GM19099 (cell line): ENCODE data around the gene TMEM215.

ENCODE experiments used
- POLR2A ChIP-seq: IDR thresholded peaks from 3 replicates; pipeline ENCODE4 v1.6.1; 2011; ENCODE audit warnings: low read depth; ENCODE audit not compliant: insufficient read length; ENCODE audit errors: extremely low read depth

TMEM215 gene, protein sequence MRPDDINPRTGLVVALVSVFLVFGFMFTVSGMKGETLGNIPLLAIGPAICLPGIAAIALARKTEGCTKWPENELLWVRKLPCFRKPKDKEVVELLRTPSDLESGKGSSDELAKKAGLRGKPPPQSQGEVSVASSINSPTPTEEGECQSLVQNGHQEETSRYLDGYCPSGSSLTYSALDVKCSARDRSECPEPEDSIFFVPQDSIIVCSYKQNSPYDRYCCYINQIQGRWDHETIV

DNA sequence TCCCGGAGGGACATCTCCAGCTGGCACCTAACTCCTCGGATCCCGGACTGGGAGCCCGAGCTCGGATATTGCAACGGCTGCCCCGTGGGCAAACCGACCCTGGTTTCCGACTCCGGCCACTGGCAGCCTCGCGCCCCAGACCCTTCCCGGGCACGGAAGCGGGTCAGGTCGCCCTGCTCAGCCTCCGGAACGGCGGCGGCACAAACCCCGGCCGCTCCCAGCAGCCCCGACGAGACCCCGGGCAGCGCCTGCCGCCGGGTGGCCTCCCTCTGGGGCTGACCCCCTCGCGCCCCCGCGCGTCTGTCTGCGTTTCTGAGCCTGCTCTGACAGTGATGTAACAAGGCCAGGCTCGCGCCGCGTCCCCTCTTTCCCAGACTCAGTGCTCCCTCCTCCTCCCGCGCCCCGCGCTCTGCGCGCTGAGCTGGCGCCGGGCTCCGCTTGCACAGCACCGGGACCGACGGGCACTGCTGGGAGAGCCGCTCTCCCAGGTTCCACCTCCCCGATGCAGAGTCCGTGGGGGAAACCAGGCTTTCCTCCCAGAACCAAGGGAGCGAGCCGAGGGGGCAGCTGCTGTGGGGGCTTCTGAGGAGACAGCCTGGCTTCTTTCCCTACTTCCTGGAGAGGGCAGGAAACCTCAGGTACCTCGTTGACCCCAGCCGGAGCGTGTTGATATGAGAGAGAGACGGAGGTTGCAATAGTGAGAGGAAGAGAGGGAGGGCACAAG is at the start of gene TMEM215:
TMEM215 (plus strand) TSS at position 373 of the 724 bp plus-strand sequence. CDS start 644 bp downstream, outside the sequence.
- no peak for TF ChIP-seq POLR2A

DNA sequence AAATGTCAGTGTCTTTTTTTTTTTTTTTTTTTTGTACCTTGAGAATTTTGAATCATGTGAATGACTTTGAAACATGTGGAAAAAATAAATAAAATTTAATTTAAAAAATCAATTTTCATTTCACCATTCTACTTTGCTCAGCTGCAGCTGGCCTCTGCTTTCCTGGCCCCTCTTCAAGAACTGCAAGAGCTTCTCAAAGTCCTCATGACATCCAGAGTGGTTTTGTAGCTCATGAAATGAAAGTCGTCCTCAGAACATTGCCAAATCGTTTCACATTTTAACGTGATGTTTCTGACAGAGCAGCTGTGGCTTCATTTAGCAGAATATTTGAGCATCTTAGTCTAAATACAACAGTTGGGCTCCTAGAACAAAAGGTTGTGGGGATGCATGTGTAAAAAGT is 47.9 kb upstream of the TMEM215 start:
- TF ChIP-seq POLR2A, result no peak

DNA sequence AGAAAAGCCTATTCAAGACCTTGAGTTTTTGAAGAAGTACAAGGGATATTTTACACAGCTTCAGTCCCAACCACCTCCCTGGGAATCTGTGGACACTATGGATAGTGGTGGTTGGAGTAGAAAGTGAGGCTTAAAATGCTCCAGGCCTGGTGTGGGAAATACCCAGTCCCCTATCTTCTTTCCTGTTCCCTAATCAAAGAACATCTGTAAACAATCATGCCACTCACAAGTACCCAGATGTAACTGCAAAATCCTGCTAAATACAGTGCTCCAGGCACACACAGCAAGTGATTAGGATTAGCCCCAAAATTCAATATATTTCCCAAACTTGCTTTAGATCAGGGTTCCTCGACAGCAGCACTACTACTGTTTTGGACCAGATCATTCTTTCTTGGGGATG is 46.0 kb upstream of the TMEM215 start:
- TF ChIP-seq POLR2A, result no peak

DNA sequence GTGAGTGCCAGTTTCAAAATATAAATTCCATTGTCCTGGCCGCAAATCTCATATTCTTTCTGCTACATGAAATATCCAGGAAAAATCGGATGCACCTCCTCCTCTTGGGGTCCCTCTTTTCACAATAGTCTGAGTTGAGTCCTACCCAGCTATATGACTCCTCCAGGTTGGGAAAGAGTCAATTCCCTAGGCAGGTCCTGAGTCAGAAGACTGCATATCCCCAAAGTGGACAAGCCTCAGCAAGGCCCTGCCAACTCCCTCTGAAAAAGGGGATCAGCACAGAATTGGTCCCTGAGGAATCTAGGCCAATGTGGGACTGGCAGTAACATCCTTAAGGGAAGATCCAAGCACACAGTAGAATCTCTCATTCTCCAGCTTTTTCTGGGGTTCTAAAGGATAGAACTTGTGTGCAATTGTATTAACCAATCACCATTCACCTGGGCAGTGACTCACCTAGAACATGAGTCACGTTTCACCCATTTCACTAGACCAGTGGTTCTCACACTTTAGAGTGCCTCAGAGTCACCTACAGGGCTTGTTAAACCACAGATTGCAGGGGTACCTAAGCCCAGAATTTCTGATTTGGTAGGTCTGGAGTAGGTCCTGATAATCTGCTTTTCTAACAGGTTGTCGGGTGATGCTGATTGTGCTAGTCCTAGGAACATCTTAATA is 44.7 kb upstream of the TMEM215 start:
- TF ChIP-seq POLR2A, result no peak

DNA sequence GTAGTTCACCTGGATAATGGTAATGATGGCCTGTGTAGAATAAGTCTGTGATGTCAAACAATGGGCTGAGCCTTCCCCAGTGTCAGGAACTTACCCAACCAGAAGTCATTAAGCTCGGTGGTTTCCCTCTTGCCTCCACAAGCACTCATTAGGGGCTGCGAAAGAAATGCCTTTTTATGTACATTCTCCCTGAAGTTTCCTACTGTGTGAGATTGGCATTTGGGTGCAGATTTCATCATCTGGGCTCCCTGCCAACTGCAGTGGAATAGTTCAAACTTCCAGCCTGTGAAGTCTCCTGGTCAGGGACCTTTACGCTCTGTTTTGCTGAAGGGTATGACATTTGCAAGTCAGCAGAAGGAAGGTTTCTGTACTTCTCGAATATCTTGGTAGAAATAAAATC is 41.6 kb upstream of the TMEM215 start:
- TF ChIP-seq POLR2A, result no peak

DNA sequence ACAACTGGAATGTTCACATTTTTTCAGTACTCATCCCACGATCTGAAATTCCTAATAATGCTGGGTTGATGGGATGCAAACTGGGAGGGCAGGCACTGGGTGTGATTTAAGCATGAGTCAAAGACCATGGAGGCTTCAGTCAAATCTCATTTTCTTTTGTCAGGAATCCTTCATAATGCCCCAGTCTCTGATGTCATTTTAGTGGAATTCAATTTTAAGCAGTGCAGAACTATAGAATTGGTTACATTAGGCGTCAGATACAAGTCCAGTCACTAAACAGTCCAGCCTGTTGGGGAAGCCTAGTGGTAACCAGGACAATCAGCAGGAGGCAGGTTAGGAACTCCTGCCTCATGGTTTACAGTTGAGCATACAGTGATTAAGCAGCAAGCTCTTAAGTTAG is 41.0 kb upstream of the TMEM215 start:
- no peak for TF ChIP-seq POLR2A

DNA sequence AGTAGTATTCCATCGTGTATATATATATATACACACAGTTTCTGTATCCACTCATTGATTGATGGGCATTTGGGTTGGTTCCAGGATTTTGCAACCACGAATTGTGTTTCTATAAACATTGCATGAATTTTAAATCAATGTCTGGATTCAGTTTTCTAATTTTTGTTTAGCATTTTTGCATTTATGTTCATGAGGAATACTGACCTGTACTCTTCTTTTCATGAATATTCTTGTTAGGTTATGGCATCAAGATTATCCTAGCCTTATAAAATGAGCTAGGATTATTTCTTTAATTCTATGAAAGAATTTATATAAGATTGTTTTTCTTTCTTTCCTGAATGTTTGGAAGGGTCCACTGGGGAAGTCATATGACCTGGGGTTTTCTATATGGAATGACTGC is 35.3 kb upstream of the TMEM215 start:
- TF ChIP-seq POLR2A, result no peak

DNA sequence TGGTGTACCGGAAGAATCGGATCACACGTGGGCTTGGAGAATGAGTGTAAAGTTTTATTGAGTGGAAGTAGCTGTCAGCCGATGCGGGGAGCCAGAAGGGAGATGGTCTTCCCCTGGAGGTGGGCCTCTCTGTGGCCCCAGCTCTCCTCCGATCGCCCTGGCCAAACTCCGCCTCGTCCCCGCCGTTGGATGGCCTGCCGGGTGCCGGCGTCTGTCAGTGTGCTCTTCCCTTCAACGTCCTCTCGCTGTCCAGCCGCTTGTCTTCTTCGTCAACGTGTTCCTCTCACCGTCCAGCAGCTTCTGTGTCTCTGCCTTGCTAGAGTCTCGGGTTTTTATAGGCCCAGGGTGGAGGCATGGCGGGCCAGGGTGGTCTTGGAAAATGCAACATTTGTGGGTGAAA is 27.6 kb upstream of the TMEM215 start:
- no peak for TF ChIP-seq POLR2A

DNA sequence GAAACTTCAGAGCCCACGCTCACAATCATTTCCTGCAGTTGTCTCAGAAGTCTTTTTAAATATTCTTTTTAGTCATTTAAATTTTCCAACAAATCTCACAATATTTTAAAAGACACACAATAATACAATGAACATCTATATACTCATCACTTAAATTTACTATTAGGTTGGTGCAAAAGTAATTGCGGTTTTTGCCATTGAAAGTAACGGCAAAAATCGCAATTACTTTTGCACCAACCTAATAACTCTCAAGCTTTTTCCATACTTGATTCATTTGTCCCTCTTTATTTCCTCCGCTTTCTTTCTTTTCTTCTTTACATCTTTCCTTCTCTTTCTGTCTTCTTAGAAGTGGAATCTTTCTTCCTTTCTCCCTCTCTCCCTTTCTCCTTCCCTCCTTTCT is 19.2 kb upstream of the TMEM215 start:
- no peak for TF ChIP-seq POLR2A

DNA sequence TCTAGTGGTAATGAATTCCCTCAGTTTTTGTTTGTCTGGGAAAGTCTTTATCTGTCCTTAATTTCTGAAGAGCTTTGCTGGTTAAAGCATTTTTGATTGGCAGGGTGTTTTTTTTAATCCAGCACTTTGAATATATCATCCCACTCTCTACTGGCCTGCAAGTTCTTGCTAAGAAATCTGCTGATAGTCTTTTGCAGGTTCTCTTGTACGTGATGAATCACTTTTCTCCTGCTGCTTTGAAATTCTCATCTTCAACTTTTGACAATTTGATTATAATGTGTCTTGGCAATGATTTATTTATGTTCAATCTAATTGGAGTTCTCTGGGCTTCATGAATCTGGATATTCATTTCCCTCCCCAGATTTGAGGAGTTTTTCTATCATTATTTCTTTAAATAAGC is 8.1 kb upstream of the TMEM215 start:
- no peak for TF ChIP-seq POLR2A

DNA sequence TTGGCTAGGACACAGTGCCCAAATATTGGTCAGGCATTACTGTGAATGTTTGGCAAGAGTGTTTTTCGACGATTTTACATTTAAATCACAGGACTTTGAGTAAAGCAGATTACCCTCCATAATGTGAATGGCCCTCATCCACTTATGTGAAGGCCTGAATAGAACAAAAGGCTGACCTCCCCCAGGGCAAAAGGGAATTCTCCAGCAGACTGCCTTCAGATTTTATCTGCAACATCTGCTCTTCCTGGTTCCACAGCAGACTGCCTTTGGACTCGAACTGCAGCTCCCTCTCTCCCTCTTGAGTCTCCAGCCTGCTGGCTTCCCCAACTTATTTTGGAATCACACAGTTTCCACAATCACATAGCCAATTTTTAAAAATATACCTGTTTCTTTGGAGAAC is 7.1 kb upstream of the TMEM215 start:
- no peak for TF ChIP-seq POLR2A

DNA sequence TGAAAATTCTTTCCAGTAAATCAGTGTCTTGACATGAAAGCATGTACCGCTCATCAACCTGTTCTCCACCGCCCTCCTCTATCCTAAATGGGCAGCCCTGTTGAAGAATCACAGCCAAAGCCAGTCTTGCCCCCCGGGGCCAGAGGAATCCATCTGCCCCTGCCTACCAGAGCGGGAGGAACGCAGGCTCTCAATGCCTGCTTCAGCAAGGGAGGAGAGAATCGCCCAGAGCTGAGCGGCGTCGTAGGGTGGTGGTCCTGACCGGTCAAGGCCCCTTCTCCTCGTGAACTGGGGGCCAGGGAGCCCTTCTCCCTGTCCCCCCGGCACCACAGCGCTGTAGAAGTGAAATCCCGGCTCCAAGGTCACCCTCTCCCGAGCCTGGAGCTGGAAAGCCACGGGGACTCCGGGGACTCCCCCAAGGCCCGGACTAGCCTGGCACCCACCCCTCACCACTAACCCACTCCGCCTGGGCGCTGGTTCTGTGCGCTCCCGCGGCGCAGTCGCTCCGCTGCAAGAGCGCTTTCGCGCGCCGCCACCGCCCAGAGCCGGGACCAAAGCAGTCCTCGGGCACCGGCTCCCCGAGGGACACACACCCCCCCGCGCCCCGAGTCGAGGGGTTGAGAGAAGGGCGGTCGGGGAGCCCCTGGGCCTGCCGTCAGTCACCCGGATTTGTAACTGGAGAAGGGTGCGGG is 718 bp upstream of the TMEM215 start:
- no peak for TF ChIP-seq POLR2A

DNA sequence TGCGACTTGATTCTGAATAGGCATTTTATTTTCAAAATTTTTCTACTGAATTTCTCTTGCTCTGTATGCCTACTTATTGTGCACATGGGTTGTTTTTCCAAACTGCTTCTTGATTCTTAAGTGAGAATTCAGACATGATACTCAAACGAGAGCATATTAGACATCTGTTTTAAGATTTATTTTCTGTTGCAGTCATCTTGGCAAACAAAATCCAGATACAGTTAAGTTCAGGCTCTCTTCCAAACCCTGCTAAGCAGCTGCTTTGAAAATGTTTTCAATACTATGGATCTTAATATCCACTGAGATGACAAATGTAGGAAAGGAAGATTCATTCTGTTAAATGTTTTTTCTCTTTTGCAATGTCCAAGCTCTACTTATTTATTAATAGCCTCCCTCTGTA is 4.5 kb downstream of the TMEM215 start:
- no peak for TF ChIP-seq POLR2A

DNA sequence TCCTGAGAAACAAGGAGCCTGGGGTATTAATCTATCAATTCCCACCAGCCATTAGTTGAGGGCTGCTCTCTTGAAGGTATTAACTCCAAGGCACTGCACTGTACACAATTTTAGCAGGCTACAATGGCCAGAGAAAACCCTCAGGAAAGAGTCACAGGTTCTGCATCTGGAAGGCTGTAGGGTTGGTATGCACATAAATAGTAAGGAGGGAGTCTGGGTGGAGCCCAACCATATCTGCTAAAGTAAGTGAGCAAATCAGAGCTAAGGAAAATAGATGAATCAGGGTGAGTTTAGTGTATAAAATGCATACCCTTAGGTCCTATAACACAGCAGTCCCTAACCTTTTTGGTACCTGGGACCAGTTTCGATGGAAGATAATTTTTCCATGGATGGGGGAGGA is 18.2 kb downstream of the TMEM215 start:
- no peak for TF ChIP-seq POLR2A

DNA sequence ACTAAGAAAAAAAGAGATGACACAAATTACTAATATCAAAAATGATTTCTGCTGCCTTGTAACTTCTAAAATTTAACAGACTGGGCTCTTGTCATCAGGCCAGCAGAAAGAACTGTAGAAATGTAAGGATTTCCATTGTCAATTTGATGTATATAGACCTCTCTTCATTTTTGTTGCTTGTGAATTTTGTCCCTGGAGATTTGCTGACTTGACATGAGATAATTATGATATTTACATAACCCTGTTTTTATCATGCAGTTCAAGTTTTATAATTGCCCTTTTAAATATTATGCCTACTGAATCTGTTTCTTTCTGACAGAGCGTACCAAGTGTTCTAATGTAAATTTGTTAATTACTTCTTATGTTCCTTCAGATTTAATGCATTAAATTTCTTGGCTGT is 23.9 kb downstream of the TMEM215 start:
- TF ChIP-seq POLR2A, result no peak
